Endothelial cell of umbilical vein (primary cell): ENCODE results near the gene LHFPL4. TPM values are rescaled to one million over a fixed set of nuclear protein-coding genes. Genes with fewer than 3 reads are reported as not detected.

Experiments
- BruUV-seq: library from RNA; stranded (reverse); fragments of 400-500 nt; replicated peaks from 2 replicates; lab custom pipeline; 2021; lab: Mats Ljungman, UMichigan
- CTCF ChIA-PET: fragments of 300-600, 350-600 bp; sonication (Branson Sonifier 250); formaldehyde crosslinking; loops from one replicate; lab custom pipeline; 2021; ENCODE audit warnings: antibody characterized with exemption, inconsistent platforms; lab: Charles Lee
- POLR2A ChIA-PET: fragments of 300-600, 350-600 bp; sonication (Branson Sonifier 250); formaldehyde crosslinking; loops from one replicate; lab custom pipeline; 2021; ENCODE audit warnings: antibody characterized with exemption, inconsistent platforms; lab: Charles Lee
- DNase-seq: peaks from one replicate; pipeline ENCODE4 v3.0.0-alpha.2; 2011; ENCODE audit warnings: low read depth, low spot score
- FAIRE-seq: peaks from 2 replicates; lab custom pipeline; 2011; peaks lifted over from hg19 to GRCh38; lab: Jason Lieb, UNC
- H2AFZ ChIP-seq: 2 replicates; pipeline ENCODE4 v1.6.0; 2012; ENCODE audit warnings: low read depth, low read length, control low read depth, inconsistent platforms
- H3K27ac ChIP-seq: 2 replicates; pipeline ENCODE4 v1.5.1; 2011; ENCODE audit warnings: low read depth, mild to moderate bottlenecking, control low read depth, low read length, moderate library complexity; ENCODE audit not compliant: insufficient read depth
- H3K27me3 ChIP-seq, 2 experiments: 2 replicates each; pipeline versions ENCODE4 v1.6.0 to v1.6.1; 2011; ENCODE audit warnings: low read length in 2 of 2, mixed read lengths in 1 of 2; ENCODE audit not compliant: control insufficient read depth in 2 of 2, insufficient read depth in 2 of 2
- H3K36me3 ChIP-seq, 2 experiments: 2 replicates in 1 of 2; 3 replicates in 1 of 2; pipeline ENCODE4 v1.5.1; 2011; ENCODE audit warnings: low read length in 2 of 2, mild to moderate bottlenecking in 1 of 2, moderate library complexity in 1 of 2; ENCODE audit not compliant: control insufficient read depth in 2 of 2, insufficient read depth in 2 of 2; ENCODE audit errors: extremely low read depth in 1 of 2
- H3K4me1 ChIP-seq: 3 replicates; pipeline ENCODE4 v1.5.1; 2011; ENCODE audit warnings: mild to moderate bottlenecking, low read length; ENCODE audit not compliant: control insufficient read depth, insufficient read depth; ENCODE audit errors: extremely low read depth
- H3K4me2 ChIP-seq: 2 replicates; pipeline ENCODE4 v1.6.1; 2011; ENCODE audit warnings: low read length, control low read depth, mixed read lengths; ENCODE audit not compliant: insufficient read depth
- H3K4me3 ChIP-seq, 3 experiments: fragments of 200-600 bp in 1 of 3; sonication (generic), shearing (Covaris generic) in 1 of 3; replicated peaks in 1 of 3; 2 replicates each; pipeline ENCODE4 v1.5.1; 2011 to 2016; ENCODE audit warnings: control low read depth in 3 of 3, low read length in 3 of 3, mild to moderate bottlenecking in 2 of 3, inconsistent platforms in 1 of 3, low read depth in 1 of 3, moderate library complexity in 1 of 3; ENCODE audit not compliant: insufficient read depth in 1 of 3
- H3K79me2 ChIP-seq: 2 replicates; pipeline ENCODE4 v1.6.0; 2012; ENCODE audit warnings: low read length, inconsistent platforms; ENCODE audit not compliant: control insufficient read depth, insufficient read depth
- H3K9ac ChIP-seq: replicated peaks from 2 replicates; pipeline ENCODE3; 2011; ENCODE audit warnings: low read length, control low read depth; ENCODE audit not compliant: insufficient read depth; ENCODE audit errors: extremely low read depth
- H3K9me1 ChIP-seq: replicated peaks from 3 replicates; pipeline ENCODE4 v1.6.0; 2011; ENCODE audit warnings: mild to moderate bottlenecking, low read length; ENCODE audit not compliant: control insufficient read depth, insufficient read depth; ENCODE audit errors: extremely low read depth
- H3K9me3 ChIP-seq: replicated peaks from 2 replicates; pipeline ENCODE4 v1.5.1; 2012; ENCODE audit warnings: low read length, inconsistent platforms; ENCODE audit not compliant: control insufficient read depth, insufficient read depth
- H4K20me1 ChIP-seq: replicated peaks from 2 replicates; pipeline ENCODE3; 2011; ENCODE audit warnings: mild to moderate bottlenecking, low read length; ENCODE audit not compliant: control insufficient read depth, insufficient read depth; ENCODE audit errors: extremely low read depth
- CTCF ChIP-seq, 2 donors: IDR thresholded peaks; 1 replicate in 1 of 2; 2 replicates in 1 of 2; pipeline ENCODE4 v1.5.1; 2011; ENCODE audit warnings: low read length in 2 of 2, mild to moderate bottlenecking in 2 of 2, moderate library complexity in 2 of 2, control low read depth in 1 of 2, inconsistent platforms in 1 of 2, low read depth in 1 of 2; ENCODE audit not compliant: insufficient read depth in 1 of 2; ENCODE audit errors: extremely low read depth in 1 of 2
- EZH2 ChIP-seq: IDR thresholded peaks from 2 replicates; pipeline ENCODE4 v1.6.1; 2012; ENCODE audit warnings: borderline replicate concordance, low read depth, mild to moderate bottlenecking, moderate library complexity, low read length, inconsistent platforms; ENCODE audit not compliant: severe bottlenecking
- FOS ChIP-seq: IDR thresholded peaks from 2 replicates; pipeline ENCODE4 v1.6.1; 2011; ENCODE audit warnings: mild to moderate bottlenecking, low read length, moderate library complexity, borderline replicate concordance; ENCODE audit not compliant: insufficient read depth
- GATA2 ChIP-seq: IDR thresholded peaks from 2 replicates; pipeline ENCODE4 v1.7.0; 2011; ENCODE audit warnings: low read depth, mild to moderate bottlenecking, moderate library complexity, mixed read lengths, low read length; ENCODE audit not compliant: insufficient read length, insufficient read depth
- JUN ChIP-seq: IDR thresholded peaks from 2 replicates; pipeline ENCODE4 v1.6.1; 2011; ENCODE audit warnings: borderline replicate concordance, low read depth; ENCODE audit not compliant: insufficient read length, insufficient read depth
- MAX ChIP-seq: IDR thresholded peaks from 2 replicates; pipeline ENCODE4 v1.6.1; 2011; ENCODE audit not compliant: insufficient read depth, insufficient read length
- MYC ChIP-seq: IDR thresholded peaks from one replicate; pipeline ENCODE4 v1.6.1; 2011; ENCODE audit warnings: mild to moderate bottlenecking, low read depth, low read length
- POLR2A ChIP-seq: IDR thresholded peaks from 2 replicates; pipeline ENCODE4 v1.6.1; 2012; ENCODE audit warnings: low read depth, mild to moderate bottlenecking, control low read depth, low read length
- POLR2AphosphoS5 ChIP-seq: IDR thresholded peaks from 2 replicates; pipeline ENCODE4 v1.6.1; 2012; ENCODE audit warnings: low read depth, mild to moderate bottlenecking, control low read depth, low read length, moderate library complexity; ENCODE audit not compliant: insufficient read depth
- dilution Hi-C: fragments of 300-500 bp; cut with MboI; formaldehyde crosslinking; loops from one replicate; pipeline ENCODE4 v1.15.0; 2019; ENCODE audit warnings: low sequenced_read_pairs; ENCODE audit not compliant: extremely low pct_ligation_motif_present
- intact Hi-C: fragments of 100-400 bp; cut with micrococcal nuclease; formaldehyde crosslinking; loops from one replicate; pipeline ENCODE4 v1.10.0; 2022
- polyA plus RNA-seq, 4 experiments: library from polyadenylated mRNA; depleted of rRNA in 3 of 4; stranded (reverse) in 3 of 4; unstranded in 1 of 4; fragments of >200 nt; gene quantifications; 2 replicates each; pipeline versions ENCODE4 v1.2.1 to v1.2.3, GENCODE V29; 2011 to 2012; ENCODE audit warnings: missing spikeins in 1 of 4
- total RNA-seq: library from RNA; stranded (reverse); gene quantifications from 2 replicates; pipeline ENCODE4 v1.2.3, GENCODE V29; 2021

Gene LHFPL4
- total and polyA plus RNA-seq, 2 donors (not counting 3 experiments of a cell fraction or from before 2014, with no cell fraction given) = not detected

GRCh38 chr3:9491506-9491905 lies 62.1 kb downstream of the LHFPL4 start:
- Histone ChIP-seq H3K4me3 (no peak overlapping the region), H3K9ac (no peak overlapping the region), H3K9me1 (no peaks in the 10 kb centered on the region), H3K27me3 (no peaks in the 10 kb centered on the region), H3K9me3 (no peaks in the 10 kb centered on the region), H3K79me2 (no peaks in the 10 kb centered on the region), H4K20me1 (no peaks in the 10 kb centered on the region), H3K36me3 (no peaks in the 10 kb centered on the region), H3K27ac (no peak overlapping the region), H3K4me2 (no peak overlapping the region), H2AFZ (no peak overlapping the region), H3K4me1 (no peaks in the 10 kb centered on the region)
- ChIA-PET POLR2A (interaction anchor here (0.6 kb wide), 1 partner anchor 128 kb away, joined by 3 read pairs; no protein-coding TSS in a partner anchor), CTCF (interaction anchor here (2.1 to 3.5 kb wide), 2 partner anchors 9 to 13 kb away, joined by 14 to 24 read pairs; no protein-coding TSS in a partner anchor)
- FAIRE-seq (no peak), DNase-seq (no peak)
- dilution Hi-C loops = no loop called here
- no peak for TF ChIP-seq GATA2
- no peak for TF ChIP-seq POLR2A
- TF ChIP-seq MYC = no peak
- TF ChIP-seq CTCF (IDR thresholded peaks at IDR 0.05; ENCODE audit: extremely low read depth in 1 of 2, insufficient read depth in 1 of 2, low read depth in 1 of 2, low read length in 2 of 2) = no peak
- TF ChIP-seq JUN = no peak
- no peak for TF ChIP-seq EZH2
- TF ChIP-seq FOS = no peak
- TF ChIP-seq POLR2AphosphoS5 = no peak
- TF ChIP-seq MAX = no peak
- intact Hi-C loops = no loop called here
- BruUV-seq = no TSS peak
